MV-4-11 (cell line): Measurements from ENCODE around the gene UBR2.
A peak's percentile ranks its signal among the peaks of the same experiment; 100 is the strongest.
"Not testable (repeated sequence)": the region's sequence is repeated elsewhere in the genome, so short reads cannot be mapped to it uniquely, and the experiment has no call there.

Experiments
- DNase-seq: peaks from one replicate; lab custom pipeline; 2025; lab: John Stamatoyannopoulos, UW

The UBR2 gene

DNA sequence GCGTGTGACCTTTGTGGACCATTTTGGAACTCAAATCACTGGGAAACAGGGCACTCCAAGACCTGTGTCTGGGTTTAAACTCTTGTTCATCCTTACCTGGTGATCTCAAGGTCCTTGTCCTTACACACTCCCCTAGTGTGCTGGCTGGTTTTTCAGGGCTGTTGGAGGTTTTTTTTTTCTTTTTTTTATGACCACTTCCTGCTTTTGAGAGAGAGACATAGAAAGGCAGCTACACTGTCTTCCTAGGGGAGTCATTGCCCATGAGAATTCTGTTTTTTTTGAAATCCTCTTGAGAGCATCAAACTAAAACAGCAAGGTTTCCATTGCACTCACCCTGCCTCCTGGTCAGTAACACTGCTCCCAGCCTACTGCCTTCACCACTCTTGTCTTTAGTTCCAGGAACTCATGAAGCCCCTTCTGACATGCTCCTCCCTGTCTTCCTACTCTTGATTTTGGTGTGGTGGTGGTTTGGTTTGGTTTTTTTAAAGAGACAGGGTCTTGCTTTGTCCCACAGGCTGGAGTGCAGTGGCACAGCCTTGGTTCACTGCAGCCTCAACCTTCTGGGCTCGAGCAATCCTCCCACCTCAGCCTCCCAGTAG, 130.0 kb downstream of the UBR2 start:
- peak; percentile 56 for DNase-seq

DNA sequence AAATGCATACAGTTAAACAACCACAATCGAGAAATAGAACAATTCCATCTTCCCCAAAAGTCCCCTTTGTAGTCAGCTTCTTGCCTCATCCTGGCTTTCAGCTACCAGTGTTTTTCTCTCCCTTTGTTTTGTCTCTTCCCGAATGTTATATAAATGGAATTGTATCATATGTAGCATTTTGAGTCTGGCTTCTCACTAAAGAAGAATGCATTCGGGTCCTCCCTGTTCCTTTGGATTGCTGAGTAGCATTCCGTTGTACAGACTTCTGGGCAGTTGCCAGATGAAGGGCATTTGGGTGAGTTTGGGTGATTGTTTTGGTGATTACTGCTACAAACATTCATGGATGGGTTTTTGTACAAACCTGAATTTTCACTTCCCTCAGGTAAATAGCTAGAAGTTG, 130.8 kb downstream of the UBR2 start:
- DNase-seq = no peak

DNA sequence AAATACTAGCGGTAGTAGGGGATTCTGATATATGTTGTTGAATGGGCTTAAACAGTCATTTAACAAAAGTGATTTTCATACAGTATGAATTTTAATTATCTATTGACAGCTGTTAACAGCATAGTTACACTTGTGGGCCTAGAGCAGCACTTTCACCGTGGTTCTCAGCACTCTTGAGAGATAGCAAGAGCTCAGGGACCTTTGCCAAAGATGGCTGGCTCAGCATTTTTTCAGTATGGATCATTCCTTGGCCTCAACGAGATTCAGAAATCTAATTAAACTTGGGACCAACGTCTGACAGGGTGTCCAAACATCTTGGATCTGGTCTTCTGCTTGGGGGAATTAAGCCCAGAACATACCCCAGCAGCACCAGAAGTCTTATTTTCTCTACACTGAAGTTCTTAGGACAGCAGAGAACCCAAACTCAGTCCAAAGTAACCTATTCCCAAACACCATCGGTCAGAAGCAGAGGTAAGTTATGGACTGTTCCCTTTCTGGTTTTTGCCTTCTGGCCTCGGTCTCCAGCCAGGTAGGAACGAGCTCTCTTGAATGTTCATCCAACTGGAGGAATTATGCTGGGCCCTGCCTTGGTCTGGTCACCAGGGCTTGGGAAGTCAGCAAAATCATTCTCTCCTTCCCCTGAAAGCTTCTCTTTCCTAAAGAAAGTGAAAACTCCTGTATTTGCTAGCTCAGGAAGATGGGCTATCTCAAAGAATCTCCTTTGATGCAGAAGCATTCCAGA, 132.9 kb downstream of the UBR2 start:
- DNase-seq = no peak

DNA sequence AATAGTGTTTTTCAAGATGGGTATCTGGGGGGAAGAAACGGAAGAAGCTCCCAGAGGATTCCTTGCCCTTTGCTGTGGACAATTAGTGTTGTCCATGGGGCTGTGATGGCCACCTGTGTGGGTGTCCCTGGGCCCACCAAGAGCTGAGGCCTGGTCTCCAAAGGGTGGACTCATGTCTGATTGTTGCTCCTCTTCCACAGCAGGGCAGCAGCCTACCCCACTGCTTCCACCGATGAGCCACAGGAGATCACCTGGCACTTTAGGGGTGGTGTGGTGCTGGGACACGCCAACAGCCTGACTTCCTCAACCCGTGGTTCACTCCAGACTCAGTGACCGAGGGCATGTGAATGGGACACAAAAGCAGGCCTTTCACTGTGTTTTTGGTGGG, 133.4 kb downstream of the UBR2 start:
- DNase-seq = no peak

DNA sequence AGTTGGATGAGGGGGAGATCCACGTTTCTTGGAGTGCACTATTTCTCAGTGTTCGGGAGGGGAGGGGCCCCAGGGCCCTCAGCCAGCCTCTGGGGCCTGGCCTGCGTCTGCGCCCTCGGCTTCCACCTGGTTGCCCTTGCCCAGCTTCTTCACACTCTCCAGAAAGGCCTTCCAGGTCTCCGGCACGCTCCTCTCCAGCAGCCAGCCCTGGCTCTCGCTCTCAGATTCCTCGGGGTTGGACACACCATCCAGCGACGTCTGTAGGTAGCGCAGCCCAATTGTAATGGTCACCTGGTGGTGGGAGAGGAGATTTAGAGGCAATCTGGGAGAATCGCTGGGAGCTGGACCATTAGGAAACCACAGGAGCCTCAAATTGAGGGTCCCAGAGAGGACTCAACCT, 134.4 kb downstream of the UBR2 start:
- DNase-seq = no peak

DNA sequence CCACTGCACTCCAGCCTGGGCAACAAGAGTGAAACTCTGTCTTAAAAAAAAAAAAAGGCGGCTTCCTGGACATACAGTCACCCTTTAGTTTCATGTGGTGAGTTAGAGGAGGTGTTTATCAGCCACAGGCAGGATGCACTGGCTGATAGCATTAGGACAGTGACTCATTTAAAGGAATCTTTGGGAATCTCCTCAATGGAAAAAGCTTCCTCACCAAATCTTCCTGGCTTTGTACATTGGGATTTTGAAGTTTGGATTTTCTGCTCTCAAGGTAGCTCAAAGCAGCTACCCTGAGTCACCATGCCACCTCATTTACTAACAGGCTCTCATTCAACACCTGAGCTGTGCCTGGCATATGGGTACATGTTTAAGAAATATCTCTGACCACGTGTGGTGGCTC, 138.4 kb downstream of the UBR2 start:
- DNase-seq = no peak

DNA sequence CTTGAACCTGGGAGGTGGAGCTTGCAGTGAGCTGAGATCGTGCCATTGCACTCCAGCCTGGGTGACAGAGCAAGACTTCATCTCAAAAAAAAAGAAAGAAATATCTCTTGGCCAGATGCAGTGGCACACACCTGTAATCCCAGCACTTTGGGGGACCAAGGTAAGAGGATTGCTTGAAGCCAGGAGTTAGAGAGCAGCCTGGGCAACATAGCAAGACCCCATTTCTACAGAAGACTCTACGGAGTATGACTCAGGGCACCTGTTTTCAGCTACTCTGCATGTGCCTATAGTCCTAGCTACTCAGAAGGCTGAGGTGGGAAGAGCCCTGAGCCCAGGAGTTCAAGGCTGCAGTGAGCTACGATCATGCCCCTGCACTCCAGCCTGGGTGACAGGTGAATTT, 139.0 kb downstream of the UBR2 start:
- DNase-seq = not testable (repeated sequence)

DNA sequence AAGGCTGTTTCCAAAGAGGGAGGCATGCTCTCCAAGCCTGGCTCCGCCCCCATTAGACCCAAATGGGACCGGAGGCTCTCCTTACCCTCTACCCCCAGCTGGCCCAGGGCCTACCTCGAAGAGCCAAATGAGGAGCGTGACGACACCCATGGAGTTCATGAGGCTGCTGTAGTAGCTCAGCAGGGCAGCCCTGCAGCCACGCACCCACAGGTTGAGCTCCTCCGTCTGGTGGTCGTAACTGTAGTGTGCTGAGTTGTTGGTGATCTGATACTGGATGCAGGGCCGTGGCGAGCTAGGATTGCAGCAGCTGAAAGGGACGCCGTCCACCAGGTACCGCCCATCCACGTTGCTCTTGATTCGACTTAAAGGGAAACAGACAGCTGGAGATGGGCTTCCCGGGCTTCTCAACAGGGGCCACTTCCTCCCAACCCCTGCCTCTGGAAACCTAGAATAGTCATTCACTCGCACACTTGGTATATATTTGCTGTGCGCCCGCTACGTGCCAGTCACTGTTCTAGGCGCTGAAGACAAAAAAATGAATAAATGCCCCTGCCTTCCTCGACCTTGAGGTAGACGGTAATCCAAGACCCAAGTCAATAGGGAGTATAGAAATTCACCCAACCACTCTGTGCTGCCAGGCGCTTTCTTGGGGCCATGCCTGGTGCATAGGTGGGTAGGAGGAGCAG, 140.6 kb downstream of the UBR2 start:
- no peak for DNase-seq

DNA sequence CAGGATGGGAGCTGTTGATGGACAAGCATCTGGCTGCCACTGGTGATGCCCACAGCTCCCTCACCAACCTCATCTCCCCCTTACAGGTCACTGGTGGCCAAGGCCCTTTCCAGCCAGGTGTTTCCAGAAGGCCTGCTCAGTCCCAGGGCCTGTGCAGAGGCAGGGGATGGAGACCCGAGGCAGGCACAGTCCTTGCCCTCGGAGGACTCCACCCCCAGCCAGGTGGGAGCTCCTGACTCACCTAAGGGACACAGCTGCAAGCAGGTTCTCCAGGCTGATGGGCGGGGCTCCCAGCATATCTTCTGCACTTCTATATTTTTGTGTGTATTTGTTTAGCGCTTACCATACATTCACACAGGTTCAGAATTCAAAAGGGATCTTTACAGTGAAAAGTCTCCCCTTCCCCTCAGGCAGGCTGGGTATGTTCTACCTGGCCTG, 141.1 kb downstream of the UBR2 start:
- no peak for DNase-seq

DNA sequence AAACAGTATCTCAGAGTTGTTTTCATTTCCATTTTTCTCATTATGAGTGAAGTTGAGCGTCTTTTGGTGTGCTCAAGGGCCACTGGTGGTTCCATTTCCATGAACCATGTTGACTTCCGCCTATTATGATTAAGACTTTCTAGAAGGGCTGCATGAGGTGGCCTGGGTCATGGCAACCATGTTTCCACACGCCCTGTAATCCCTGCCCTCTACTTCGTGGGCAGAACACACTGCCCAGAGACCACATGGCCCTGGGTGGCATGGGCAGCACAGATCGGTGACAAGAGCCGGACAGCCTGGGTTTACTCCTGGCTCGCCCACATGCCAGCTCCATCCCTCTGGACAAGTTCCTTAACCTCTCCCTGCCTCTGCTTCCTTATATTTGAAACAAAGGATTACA, 143.8 kb downstream of the UBR2 start:
- DNase-seq = no peak

DNA sequence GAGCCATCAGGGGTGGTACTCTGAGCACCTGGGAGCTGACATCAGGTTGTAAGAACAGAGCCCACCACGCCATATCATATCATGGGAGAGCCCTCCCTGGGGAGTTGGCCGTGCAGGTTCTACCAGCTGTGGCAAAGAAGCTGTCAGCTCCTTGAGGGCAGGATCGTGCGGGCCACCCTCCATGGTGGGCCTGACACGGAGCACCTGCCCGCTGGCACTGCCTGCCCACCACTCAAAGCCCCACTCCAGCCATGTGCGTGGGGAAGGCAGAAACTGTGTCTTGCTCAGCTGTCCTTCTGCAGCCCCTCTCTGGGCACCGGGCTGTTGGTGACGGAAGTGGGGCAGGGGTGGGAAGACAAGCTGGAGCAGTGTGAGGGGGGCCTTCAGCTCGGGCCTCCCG, 144.3 kb downstream of the UBR2 start:
- DNase-seq = no peak

DNA sequence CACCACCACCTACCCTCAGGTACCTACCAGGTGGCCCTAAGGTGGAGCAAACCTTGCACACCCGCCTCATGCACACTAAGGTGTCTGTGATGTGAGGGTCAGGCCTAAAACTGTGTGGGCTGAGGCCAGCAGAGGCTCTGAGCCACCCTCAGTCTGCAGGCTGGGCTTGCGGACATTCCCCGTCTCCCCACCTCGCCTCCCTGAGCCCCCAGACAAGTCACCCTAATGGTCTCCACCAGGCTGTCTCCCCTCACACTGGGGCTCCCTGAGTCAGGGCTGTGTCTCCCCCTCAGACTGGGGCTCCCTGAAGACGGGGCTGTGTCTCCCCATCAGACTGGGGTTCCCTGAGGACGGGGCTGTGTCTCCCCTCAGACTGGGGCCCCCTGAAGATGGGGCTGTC, 146.0 kb downstream of the UBR2 start:
- no peak for DNase-seq

DNA sequence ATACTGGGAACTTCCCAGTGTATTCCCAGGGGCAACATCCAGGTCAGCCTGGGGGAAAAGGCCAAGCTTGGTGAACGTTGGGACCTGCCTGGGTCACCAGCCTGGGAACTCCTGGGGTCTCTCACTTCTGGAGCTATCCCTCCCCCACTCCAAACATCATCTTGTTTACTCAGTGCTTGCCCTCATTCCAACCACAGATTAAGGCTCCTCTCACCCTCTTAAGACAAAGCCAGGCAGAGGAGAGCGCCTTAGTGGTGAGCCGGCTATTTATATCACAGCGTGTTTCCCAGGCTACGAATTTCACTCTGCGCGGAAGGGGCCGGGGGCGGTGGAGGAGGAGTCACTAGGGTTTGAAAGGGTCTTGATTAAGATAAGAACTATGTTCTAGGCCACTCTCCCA, 146.5 kb downstream of the UBR2 start:
- peak; percentile 34 for DNase-seq

DNA sequence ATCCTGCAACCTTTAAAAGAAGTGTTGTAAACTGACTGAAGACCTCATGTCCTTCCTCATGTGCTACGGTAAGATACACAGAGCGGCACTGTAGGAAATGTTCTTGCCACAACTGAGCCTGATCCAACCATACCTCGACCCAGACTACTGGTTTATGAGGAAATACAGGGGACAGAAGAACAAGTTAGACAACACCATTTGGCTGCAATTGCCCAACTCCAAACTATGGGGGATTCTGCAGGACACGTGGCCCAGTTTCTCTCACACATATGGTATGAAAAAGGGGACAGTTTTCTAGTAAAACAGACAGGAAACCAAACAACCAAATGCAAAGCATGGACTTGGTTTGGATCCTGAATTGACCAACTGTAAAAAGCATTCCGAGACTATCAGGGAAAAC, 148.1 kb downstream of the UBR2 start:
- no peak for DNase-seq

DNA sequence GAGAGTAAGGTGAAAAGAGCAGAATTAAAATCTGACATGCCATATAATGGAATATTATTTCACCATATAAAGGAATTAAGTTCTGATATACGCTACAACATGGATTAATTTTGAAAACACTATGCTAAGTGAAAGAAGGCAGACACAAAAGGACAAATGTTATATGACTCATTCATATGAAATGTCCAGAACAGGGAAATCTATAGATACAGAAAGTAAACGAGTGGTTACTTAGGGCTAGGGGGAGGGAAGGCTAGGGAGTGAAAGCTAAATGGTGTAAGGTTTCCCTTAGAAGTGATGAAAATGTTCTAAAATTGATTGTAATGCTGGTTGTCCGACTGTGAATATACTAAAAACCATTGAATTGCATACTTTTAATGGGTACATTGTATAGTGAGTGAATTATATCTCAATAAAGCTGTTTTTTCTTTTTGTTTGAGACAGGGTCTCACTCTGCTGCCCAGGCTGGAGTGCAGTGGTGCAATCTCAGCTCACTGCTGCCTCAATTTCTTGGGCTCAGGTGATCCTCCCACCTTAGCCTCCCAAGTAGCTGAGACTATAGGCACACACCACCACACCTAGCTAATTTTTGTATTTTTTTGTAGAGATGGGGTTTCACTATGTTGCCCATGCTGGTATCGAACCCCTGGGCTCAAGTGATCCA, 150.4 kb downstream of the UBR2 start:
- DNase-seq = no peak

DNA sequence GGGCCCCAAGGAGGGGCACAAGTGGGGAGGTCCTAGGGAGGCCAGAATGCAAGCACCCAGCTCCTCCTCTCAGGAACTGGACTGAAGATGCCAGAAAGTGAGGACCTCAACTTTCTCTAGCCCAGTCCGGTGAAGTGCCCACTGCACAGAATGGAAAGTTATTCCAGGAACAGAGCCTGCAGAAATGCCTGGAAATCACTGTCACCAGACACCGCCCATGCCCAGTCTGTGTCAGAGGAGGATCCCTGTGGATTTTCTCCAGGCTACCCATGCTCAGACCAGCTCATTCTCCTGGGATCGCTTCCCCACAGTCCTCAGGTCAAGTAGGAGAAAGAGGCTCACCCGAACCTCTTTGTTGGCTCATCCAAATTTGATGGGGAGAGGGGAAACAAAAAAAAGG, 152.0 kb downstream of the UBR2 start:
- no peak for DNase-seq

DNA sequence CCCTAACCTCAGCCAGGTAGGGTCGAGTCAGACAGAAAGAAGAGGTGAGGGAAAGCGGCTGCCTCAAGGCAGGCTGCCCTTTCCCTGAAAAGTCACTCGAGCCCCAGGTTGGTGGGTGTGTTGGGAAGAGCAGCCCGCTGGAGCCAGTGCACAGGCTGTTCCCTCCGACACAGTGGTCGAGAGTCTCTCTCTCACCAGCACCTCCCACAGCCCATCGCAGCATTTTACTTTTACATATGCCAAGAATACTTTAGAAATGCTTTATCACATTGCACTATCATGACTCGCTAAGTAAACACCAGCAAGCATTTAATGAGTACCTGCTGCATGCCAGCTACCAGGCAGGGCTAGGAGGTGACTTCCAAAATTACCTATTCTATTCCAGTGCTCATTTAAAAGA, 156.9 kb downstream of the UBR2 start:
- no peak for DNase-seq

DNA sequence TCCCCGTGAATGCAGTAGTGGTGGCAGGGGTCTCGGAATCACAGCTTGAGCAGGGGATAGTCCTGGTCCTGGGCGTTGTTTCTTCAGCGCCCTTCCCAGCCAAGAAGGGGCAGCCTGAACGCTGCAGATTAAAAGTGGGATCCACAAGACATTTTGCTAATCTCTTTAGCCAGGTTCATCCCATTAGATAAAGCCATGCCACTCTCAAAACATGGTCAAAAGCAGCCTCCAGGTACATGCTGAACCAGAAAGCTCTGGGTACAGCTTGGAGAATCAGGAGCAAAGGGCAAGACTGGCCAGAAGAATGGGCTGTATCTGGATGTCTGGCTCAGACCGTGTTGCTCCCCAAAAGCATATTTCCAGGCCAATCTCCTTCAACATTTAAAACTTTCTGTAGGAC, 158.7 kb downstream of the UBR2 start, which contains the start of gene PRPH2:
PRPH2 (minus strand) TSS at position 101 of the 400 bp plus-strand sequence. CDS start 263 bp downstream, outside the sequence.
- no peak for DNase-seq

DNA sequence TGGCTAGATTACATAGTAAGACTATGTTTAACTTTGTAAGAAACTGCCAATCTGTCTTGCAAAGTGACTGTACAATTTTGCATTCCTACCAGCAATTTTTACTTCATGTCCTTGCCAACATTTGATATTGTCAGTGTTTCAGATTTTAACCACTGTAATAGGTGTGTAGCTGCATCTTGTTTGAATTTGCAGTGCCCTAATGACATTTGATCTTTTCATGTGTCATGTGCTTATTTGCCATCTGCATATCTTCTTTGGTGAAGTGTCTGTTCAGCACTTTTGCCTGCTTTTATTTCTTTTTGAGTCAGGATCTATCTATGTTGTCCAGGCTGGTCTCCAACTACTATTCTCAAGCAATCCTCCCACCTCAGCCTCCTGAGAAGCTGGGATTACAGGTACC, 161.0 kb downstream of the UBR2 start:
- no peak for DNase-seq

DNA sequence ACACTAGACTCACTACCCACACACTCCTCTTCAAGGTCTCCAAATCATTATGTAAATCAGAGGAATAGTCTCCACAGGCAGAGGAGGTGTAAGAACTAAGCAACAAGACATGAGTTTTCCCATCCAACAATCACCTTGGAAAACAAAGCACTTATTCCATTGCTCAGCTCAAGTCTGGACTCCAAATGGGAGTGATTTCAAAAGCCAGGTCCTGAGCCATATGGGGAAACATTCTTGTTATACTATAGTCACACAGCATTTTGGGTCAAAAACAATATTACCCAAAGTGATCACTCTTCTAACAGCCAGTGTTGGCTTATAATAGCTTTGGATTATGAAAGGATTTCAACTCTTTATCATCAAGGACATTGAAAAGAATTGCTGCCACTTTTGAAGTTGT, 162.2 kb downstream of the UBR2 start:
- DNase-seq = no peak

DNA sequence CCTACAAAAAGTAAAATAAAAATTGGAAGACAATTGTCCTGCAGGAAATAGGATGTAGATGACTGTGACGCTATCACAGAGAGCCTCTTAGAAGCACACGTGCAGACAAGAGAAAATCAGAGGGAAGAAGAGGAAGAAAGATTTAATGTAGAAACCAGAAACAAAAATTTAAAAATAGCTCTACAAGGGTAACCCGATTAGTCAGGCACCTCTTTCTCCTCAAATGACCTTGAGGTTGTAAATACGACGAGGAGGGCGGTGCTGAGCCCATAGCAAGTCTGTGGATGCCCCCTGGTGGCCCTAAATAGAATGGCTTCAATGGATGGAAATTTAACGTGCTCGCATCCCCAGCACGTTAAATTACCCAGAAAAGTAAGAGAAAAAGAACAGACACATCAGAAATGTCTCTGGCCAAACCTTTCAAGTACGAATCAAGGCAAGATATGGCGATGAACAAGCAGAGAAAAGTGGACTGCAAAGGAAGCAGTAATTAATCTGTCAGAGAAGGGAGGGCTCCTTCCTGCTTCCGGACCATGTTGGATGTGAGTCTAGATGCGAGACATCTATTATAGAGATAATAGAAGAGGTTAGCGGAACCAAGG, 162.8 kb downstream of the UBR2 start:
- peak; percentile 89 for DNase-seq

DNA sequence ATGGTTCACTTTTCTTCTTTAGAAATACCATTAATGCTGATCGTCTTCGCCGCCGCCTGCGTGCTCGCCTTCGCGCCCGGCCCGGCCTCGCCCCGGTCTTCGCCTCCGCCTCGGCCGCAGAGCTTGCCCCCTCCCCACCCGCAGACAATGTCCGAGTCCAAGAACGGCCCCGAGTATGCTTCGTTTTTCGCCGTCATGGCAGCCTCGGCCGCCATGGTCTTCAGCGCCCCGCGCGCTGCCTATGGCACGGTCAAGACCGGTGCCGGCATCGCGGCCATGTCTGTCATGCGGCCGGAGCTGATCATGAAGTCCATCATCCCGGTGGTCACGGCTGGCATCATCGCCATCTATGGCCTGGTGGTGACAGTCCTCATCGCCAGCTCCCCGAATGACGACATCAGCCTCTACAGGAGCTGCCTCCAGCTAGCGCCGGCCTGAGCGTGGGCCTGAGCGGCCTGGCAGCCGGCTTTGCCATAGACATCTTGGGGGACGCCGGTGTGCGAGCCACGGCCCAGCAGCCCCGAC, 163.3 kb downstream of the UBR2 start:
- DNase-seq = no peak
